PC-3 (cell line): ENCODE results near the gene CLMN.

Experiments used
- EZH2 ChIP-seq: fragments of 300-600 bp; sonication (generic); IDR thresholded peaks from one replicate; pipeline ENCODE4 v1.6.1; 2017; ENCODE audit warnings: antibody characterized with exemption, mild to moderate bottlenecking, low read length; ENCODE audit not compliant: unreplicated experiment
- EZH2phosphoT487 ChIP-seq: fragments of 300-600 bp; sonication (generic); IDR thresholded peaks from 2 replicates; pipeline ENCODE4 v1.6.1; 2018; ENCODE audit warnings: mild to moderate bottlenecking, antibody characterized with exemption, low read length, borderline replicate concordance
- TF ChIP-seq, protein P1 (sequence below): fragments of 300-600 bp; sonication (generic); conservative IDR thresholded peaks from 2 replicates; pipeline ENCODE4 v1.5.1; 2017; ENCODE audit warnings: antibody characterized with exemption, low read depth, mild to moderate bottlenecking, low read length

DNA sequence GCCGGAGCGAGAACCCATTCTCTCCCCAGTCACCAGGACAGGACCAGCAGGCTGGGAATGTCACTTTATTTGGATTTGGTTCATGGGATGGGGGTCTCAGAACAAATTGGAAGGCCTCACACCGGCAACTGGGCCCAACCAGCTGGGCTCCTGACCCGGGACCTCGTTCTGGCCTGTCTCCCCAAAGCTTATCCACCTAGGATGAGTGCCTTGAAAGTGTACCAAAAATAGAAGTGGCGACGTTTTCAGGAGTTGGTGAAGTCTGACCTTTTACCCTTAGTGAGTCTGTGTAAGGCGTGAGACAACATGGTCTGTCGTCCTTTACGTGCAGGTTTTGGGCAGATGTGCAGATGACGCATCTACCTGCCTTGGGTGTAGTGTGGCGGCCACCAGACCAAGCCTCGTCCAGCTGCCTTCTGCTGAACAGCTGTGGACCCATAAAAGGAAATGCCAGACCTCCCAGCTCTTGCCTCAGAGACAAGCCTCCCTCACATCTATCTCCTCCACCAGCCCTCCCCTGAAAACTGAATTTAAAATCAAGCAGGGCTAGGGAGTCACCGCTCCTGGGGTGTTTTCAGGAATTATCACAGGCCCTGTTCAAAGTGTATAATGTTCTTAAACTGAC, 36.6 kb upstream of the CLMN start:
- TF ChIP-seq, protein P1, sequence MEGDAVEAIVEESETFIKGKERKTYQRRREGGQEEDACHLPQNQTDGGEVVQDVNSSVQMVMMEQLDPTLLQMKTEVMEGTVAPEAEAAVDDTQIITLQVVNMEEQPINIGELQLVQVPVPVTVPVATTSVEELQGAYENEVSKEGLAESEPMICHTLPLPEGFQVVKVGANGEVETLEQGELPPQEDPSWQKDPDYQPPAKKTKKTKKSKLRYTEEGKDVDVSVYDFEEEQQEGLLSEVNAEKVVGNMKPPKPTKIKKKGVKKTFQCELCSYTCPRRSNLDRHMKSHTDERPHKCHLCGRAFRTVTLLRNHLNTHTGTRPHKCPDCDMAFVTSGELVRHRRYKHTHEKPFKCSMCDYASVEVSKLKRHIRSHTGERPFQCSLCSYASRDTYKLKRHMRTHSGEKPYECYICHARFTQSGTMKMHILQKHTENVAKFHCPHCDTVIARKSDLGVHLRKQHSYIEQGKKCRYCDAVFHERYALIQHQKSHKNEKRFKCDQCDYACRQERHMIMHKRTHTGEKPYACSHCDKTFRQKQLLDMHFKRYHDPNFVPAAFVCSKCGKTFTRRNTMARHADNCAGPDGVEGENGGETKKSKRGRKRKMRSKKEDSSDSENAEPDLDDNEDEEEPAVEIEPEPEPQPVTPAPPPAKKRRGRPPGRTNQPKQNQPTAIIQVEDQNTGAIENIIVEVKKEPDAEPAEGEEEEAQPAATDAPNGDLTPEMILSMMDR: no peak
- TF ChIP-seq EZH2phosphoT487: no peak
- TF ChIP-seq EZH2: no peak
